Heart right ventricle (tissue), 16 donors: ENCODE data around the gene KCNH6. TPM values are rescaled to one million over a fixed set of nuclear protein-coding genes. Genes with fewer than 3 reads are reported as not detected.

Experiments
- ATAC-seq, 8 donors: fragments of 200-7000 bp; cut with Tn5 transposase; one replicate each; pipeline ENCODE4 v1.9.1; 2020; ENCODE audit warnings: mild to moderate bottlenecking in 8 of 8, moderate library complexity in 8 of 8, moderate number of reproducible peaks in 1 of 8
- DNase-seq, 2 donors: peaks; one replicate each; pipeline ENCODE4 v3.0.0-alpha.2; 2020
- H3K27ac ChIP-seq, 10 donors: fragments of 200-600 bp; sonication (generic) in 2 of 10; one replicate each; pipeline versions ENCODE4 v1.5.0 to v1.8.0; 2020 to 2022; ENCODE audit warnings: mild to moderate bottlenecking in 3 of 10
- H3K27me3 ChIP-seq, 7 donors: fragments of 200-600 bp; one replicate each; pipeline ENCODE4 v1.8.0; 2021 to 2022; ENCODE audit warnings: mild to moderate bottlenecking in 2 of 7
- H3K36me3 ChIP-seq, 9 donors: fragments of 200-600 bp; sonication (generic) in 1 of 9; one replicate each; pipeline versions ENCODE4 v1.5.0 to v1.8.0; 2020 to 2022; ENCODE audit warnings: mild to moderate bottlenecking in 2 of 9
- H3K4me1 ChIP-seq, 9 donors: fragments of 200-600 bp; sonication (generic) in 1 of 9; one replicate each; pipeline versions ENCODE4 v1.5.0 to v1.8.0; 2020 to 2022; ENCODE audit warnings: mild to moderate bottlenecking in 4 of 9
- H3K4me3 ChIP-seq, 10 donors: fragments of 200-600 bp; sonication (generic) in 2 of 10; one replicate each; pipeline versions ENCODE4 v1.5.0 to v1.8.0; 2020 to 2022; ENCODE audit warnings: mild to moderate bottlenecking in 7 of 10, moderate library complexity in 2 of 10
- H3K9me3 ChIP-seq, 11 donors: fragments of 200-600 bp in 10 of 11; sonication (generic) in 2 of 11; one replicate each; pipeline versions ENCODE4 v1.5.0 to v1.8.0; 2013 to 2022; ENCODE audit warnings: mild to moderate bottlenecking in 2 of 11, control low read depth in 1 of 11, moderate library complexity in 1 of 11
- WGBS, 2 donors: extraction: QIAGEN DNeasy Blood & Tissue Kit; methylation state at CpG; one replicate each; pipeline ENCODE4 v1.1.7; 2013; ENCODE audit warnings: inconsistent platforms in 1 of 2; 5-methylcytosine and 5-hydroxymethylcytosine counted together
- intact Hi-C, 10 donors: fragments of 100-400 bp; cut with DNase I; formaldehyde crosslinking; loops; one replicate each; pipeline versions ENCODE4 v1.11.1 to v1.14.2; 2022
- polyA plus RNA-seq, 2 donors: library from polyadenylated mRNA; stranded (reverse); fragments of 200-250 nt; gene quantifications; one replicate each; pipeline ENCODE4 v1.2.3, GENCODE V29; 2013
- total RNA-seq, 10 donors: library from RNA; stranded (reverse); fragmentation: NEBNext Ultra II Directional in 3 of 10; extraction: Animal tissue kit (Norgen Biotek cat#: 25700) in 3 of 10; gene quantifications; one replicate each; pipeline versions ENCODE4 v1.2.1 to v1.2.4, GENCODE V29; 2021 to 2023
- TF ChIP-seq, protein P1 (sequence below), 9 donors: fragments of 200-600 bp; sonication (generic) in 2 of 9; IDR thresholded peaks; one replicate each; pipeline versions ENCODE4 v1.5.0 to v1.8.0; 2021 to 2022; ENCODE audit warnings: antibody characterized with exemption in 9 of 9, mild to moderate bottlenecking in 5 of 9, moderate library complexity in 1 of 9
- donor health status: Arrhythmogenic right ventricular cardiomyopathy.
- donor health status: ischemic (EF 13 %, LVEDD 7.1; RV severe dilation, severe dysfunction).
- donor health status: healthy with polysubstance abuse.
- donor health status: DM: no; HTN: yes; CAD: no.
- donor health status: DM: no; HTN: no; CAD: no.
- donor health status: ischemic (EF 25% LVEDD 6.9; RV normal size, moderate dysfunction).
- donor health status: ischemic (EF 25% LVEDD 5.7; RV mildly dilated, moderate dysfunction).
- donor health status: healthy.
- donor health status: DM: yes; HTN: yes; CAD: no.
- donor health status: Ischemic cardiomyopathy.
- donor health status: ischemic (EF 35%, LVEDD 5.7; RV mildly dilated, moderate dysfunction).
- donor health status: nonischemic (EF 11% LVEDD 7.7; RV severe dilation, severe dysfunction).
- donor health status: DM: yes; HTN: yes; CAD: no.
- donor health status: PGD.
- donor health status: ischemic (EF 29% LVEDD 5.4; RV normal size, mild dysfunction).
- donor health status: nonischemic (EF 23%, LVEDD 6.1; RV moderate dilation, normal function).

Gene KCNH6
- total and polyA plus RNA-seq, 12 donors: 0.11 TPM; not detected in 11

DNA sequence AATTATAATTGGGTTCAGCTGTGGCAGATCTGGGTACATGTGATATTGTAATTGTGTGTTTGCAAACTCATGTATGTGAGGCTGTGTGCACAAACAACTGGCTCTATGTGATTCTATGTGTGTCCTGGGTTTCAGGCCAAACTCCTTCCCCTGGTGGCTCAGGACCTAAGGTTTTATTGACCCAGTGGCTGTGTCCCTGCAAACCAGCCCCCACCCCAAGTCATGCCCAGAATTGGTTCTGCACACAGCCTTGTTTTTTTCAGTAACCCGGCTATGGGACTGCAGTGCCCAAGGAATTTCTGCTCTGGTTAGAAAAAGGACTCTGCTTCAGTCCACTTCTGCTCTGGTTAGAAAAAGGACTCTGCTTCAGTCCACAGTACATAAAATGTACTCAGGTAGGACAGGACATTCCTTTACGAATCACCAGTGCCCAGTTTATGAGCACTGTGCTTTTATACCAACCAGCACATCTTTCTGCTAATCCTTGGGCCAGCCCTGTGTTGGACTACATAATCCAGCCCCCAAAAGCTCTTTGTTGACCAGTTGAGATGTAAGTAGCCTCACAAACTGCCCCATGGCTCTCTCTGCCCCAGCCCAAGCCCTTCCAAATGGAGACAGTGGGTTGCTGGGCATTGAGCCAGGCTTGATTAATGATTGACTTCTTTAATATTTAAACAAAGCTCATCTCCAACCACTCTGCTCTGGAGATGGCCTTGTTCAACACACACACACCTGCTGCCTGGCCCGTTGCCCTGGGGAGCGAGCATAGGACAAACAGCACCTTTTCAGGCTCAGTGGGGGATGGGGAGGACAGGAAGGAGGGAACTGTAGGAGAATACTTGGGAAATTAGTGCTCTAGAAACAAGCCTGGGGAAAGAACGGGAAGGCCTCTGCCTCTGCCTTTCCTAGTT is 2.9 kb upstream of the KCNH6 start:
- H3K36me3 ChIP-seq: no peaks in the 10 kb centered on the region
- DNase-seq (no peak), ATAC-seq (no peak)
- intact Hi-C loops: no loop called here
- H3K27ac ChIP-seq: no peak overlapping the region
- H3K27me3 ChIP-seq: peaks cover 0 to 31% (median 0%) of the 10 kb centered on the region in 7 donors
- TF ChIP-seq, protein P1, sequence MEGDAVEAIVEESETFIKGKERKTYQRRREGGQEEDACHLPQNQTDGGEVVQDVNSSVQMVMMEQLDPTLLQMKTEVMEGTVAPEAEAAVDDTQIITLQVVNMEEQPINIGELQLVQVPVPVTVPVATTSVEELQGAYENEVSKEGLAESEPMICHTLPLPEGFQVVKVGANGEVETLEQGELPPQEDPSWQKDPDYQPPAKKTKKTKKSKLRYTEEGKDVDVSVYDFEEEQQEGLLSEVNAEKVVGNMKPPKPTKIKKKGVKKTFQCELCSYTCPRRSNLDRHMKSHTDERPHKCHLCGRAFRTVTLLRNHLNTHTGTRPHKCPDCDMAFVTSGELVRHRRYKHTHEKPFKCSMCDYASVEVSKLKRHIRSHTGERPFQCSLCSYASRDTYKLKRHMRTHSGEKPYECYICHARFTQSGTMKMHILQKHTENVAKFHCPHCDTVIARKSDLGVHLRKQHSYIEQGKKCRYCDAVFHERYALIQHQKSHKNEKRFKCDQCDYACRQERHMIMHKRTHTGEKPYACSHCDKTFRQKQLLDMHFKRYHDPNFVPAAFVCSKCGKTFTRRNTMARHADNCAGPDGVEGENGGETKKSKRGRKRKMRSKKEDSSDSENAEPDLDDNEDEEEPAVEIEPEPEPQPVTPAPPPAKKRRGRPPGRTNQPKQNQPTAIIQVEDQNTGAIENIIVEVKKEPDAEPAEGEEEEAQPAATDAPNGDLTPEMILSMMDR (IDR thresholded peaks at IDR 0.05): no peak
- H3K4me1 ChIP-seq: peaks cover 0 to 3% (median 0%) of the 10 kb centered on the region in 9 donors
- 57 to 63% methylated on average over 5 of the region's 5 CpGs for WGBS, 2 donors
- H3K9me3 ChIP-seq: no peaks in the 10 kb centered on the region
- H3K4me3 ChIP-seq: no peak overlapping the region

DNA sequence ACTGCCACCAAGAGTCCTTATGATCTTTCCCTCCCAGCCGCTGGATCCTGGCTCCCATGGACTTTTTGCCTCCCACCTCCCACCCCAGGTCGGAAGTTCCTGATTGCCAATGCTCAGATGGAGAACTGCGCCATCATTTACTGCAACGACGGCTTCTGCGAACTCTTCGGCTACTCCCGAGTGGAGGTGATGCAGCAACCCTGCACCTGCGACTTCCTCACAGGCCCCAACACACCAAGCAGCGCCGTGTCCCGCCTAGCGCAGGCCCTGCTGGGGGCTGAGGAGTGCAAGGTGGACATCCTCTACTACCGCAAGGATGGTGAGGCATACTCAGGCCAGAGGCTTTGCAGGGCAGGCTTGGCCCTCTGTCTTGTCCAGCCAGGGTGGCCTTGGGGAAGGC is 893 bp downstream of the KCNH6 start:
- H3K4me1 ChIP-seq: peaks cover 0 to 3% (median 0%) of the 10 kb centered on the region in 9 donors
- peaks cover 0 to 32% (median 0%) of the 10 kb centered on the region in 7 donors for H3K27me3 ChIP-seq
- H3K4me3 ChIP-seq: no peak overlapping the region
- H3K36me3 ChIP-seq: no peaks in the 10 kb centered on the region
- TF ChIP-seq, protein P1 (IDR thresholded peaks at IDR 0.05): no peak
- no peak for DNase-seq
- H3K27ac ChIP-seq: no peak overlapping the region
- ATAC-seq: no peak
- WGBS, 2 donors: 91 to 93% methylated on average over 14 of the region's 14 CpGs
- no peaks in the 10 kb centered on the region for H3K9me3 ChIP-seq
- intact Hi-C loops: no loop called here

DNA sequence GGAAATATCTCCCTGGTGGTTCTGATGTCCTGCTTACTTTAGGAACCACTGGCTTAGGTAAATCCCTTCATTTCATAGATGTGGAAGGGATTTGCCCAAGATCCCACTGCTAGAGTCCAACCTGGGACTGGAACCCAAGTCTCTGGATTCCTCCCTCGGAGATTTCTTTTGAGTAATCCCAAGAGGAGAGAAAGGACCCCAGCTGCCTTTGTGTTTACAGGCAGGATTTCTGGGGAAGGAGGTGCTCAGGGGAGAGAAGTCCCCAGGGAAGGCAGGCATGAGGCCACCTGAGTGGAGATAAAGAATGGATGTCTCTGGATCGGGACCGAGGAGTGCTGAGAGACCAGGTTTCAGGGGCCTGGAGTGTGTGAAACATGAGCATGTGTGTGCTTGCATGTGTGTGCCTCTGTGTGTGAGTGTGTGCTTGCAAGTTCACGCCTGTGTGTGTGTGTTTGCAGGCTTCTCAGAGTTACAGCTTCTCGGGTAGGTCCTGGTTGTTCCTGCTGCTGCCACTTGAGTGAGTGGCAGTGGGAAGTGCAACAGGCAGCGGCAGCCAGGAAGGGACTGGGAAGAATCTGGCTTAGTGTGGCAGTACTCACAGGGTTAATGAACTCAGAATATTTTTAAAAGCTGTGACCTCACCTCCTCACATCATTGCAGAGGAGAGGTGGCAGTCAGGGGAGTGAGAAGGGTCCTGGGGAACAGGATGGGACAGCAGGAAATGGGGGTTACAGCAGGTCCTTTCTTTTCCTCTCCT is 2.2 kb downstream of the KCNH6 start:
- Histone ChIP-seq H3K9me3 (no peaks in the 10 kb centered on the region), H3K4me3 (no peak overlapping the region), H3K36me3 (no peaks in the 10 kb centered on the region), H3K4me1 (peaks cover 0 to 3% (median 0%) of the 10 kb centered on the region in 9 donors), H3K27ac (no peak overlapping the region), H3K27me3 (peaks cover 0 to 32% (median 0%) of the 10 kb centered on the region in 7 donors)
- intact Hi-C loops: no loop called here
- no peak for DNase-seq
- 47 to 56% methylated on average over 6 of the region's 6 CpGs for WGBS, 2 donors
- no peak for ATAC-seq
- TF ChIP-seq, protein P1 (IDR thresholded peaks at IDR 0.05): no peak

DNA sequence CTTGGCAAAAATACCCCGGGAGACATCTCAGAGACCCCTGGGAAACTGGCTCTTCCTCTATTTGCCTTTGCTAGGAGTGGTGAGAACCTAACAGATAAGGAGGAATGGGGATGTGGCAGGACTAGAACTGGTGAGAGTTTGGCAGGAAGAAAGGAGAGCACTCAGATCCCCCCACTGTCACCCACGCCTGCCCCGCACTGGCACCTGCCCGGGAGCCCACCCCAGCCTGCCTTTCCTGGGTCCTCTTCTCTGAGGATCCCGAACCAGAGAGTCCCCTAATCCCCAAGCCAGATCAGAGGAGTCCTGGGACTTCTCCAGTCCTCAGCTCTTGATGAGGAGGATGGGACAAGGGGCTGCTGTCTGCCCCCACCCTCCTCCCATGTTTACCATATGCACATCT is 3.7 kb downstream of the KCNH6 start:
- 72 to 78% methylated on average over 5 of the region's 5 CpGs for WGBS, 2 donors
- Histone ChIP-seq H3K4me3 (no peak overlapping the region), H3K36me3 (no peaks in the 10 kb centered on the region), H3K27ac (no peak overlapping the region), H3K27me3 (peaks cover 0 to 32% (median 0%) of the 10 kb centered on the region in 7 donors), H3K4me1 (peaks cover 0 to 3% (median 0%) of the 10 kb centered on the region in 9 donors), H3K9me3 (no peaks in the 10 kb centered on the region)
- DNase-seq (no peak), ATAC-seq (no peak)
- TF ChIP-seq, protein P1 (IDR thresholded peaks at IDR 0.05): no peak
- intact Hi-C loops: no loop called here
